GDM1 (cell line): Measurements from ENCODE around the gene GNG12.

Experiments
- DNase-seq: peaks from one replicate; lab custom pipeline; 2025; lab: John Stamatoyannopoulos, UW

Gene GNG12

DNA sequence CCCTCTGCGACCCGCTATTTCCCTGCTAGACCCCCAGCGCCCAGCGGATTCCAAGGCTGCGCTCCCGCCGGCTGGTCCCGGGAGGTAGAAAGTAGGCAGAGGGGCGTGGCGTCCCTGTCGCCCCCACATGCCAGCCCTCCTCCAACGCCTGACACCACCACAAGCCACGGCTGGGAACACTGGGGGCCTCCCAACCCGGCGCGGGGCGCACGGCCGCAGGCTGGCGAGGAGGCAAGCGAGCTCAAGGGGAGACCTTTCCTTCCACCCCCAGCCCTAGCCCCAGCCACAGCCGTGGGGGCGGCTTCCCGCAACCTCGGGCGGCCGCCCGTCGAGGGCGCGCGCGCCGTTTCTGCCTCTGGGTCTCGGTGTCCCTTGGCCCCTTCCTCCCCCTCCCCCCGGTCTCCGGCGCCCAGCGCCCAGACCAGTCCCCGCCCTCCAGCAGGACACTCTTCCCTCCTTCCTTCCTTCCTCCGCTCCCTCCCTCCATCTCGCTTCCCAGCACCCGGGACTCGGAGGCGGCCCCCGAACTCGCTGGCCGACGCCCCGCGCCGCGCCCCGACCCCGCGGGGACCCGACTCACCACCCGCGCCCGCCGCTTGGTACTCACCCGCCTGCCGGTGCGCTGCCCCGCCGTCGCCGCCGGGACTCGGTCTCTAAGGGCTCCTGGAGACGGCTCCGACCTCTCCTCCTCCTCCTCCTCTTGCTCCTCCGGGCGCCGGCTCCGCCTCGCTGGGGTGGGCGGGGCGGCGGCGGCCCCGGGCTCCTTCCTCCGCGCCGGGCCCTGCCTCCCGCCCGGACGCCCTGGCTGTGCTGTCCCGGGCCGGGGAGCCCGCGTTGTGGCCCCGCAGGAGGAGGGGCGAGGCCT lies at the start of gene GNG12:
Gene GNG12 (minus strand): TSS at position 731 of the 865 bp plus-strand sequence. CDS start 125,781 bp downstream, outside the sequence.
- no peak for DNase-seq

DNA sequence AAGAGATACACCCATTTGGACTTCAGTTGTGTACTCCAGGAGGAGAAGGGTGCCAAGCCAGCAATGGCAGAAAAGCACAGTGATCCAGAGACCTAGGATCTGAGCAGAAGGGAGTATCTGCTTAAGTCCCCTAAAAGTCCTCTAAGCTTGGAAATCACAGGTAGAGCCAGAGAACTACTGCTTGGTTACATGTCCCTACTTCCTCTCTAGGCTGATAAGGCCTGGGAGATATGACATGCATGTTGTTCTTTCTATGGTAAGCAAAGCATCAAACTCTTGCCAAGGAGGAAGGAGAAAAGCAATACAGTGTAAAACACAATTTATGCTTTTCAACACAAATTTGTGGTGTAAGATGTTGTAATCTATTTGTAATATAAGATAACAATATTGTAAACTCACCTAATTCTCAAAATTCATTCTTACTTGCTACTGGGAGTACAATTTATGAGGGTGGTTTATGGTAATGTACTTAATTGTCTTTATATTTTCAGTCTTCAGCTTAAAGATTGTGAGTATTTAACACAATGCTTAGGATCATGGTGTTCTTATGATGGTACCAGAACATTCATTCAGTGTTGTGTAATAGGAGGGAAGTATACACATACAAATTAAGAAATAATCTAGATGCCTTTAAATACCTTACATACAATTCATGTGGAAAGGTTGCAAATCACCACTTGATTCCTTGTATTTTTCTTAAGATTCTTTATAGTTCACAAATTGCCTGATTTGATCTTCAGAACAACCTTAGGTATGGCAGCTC lies 49.1 kb upstream of the GNG12 start:
- DNase-seq: no peak

DNA sequence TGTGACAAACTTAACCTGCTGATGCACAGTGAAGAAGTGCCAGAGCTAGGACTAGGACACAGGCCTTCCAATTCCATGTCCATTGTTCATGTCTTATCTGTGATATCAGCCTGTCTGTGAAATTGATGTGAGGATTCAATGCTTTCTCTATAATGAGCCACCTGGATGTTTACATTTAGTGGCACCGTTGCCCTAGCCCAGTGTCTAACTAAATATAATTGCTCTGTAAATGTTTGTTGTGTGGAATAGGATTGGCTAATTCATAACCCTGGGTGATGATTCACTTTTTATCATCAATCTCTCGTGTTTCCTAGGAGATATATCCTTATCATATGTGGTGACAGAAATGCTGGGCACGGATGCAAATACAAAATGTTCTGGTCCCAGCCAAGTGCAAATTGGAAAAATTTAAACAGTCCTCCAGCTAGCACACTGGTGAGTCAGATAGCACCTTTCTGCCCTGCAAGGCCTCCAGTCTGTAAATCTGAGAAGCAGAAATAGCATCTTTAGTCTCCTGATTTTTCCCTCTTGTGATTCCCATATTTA lies 46.9 kb upstream of the GNG12 start:
- no peak for DNase-seq

DNA sequence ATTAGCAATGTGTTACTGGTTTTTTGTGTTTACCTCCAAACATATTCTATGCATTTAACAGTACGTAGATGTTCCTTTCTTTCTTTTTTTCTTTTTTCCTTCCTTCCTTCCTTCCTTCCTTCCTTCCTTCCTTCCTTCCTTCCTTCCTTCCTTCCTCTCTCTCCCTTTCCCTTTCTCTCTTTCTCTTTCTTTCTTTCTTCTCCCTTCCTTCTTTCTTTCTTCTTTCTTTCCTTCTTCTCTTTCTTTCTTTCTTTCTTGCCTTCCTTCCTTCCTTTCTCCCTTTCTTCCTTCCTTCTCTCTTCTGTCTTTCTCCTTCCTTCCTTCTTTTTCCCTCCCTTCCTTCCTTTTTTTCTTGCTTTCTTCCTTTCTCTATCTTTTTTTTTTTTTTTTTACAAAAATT lies 46.2 kb upstream of the GNG12 start:
- DNase-seq: no peak

DNA sequence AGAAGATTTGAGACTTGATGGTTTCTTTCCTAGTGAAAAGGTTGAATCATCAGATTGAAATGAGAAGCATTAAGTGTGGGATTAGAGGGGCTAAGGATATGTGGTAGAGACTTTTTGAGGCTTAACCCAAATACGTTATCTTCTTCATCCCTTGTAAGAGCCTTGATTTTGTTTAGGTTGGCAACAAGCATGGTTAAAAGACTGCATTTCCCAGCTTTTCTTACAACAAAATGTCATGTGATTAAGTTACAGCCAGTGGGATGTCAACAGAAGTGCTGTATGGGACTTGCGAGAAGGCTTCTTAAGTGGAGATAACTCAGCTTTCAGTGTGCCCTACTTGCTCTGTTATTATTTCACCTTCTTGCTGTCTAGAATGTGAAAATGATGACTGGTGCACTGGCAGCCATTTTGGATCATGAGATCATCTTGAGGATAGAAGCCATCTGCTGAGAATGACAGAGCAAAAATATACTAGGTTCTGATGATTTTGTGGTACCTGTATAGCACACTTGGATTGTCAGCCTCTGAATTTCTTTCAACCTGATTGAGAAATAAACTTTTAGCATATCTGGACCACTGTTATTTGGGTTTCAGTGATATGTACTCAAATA lies 41.3 kb upstream of the GNG12 start:
- DNase-seq: no peak

DNA sequence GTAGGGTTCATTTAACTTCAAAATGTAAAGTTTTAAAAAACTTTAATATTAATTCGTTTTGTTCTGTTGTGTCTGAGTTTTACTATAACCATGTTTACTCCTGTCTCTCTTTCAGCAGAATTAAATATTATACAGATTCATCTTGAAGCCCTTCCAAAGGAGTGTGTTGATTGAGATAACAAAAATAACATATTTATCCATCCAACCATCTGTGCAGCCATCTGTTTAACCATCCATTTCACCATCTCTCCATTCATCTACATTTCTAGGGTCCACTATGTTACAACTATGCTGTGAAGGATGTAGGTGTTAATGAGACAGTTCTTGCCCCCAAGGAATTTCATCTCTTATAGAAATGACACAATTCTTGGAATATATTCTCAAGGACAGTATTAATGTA lies 36.0 kb upstream of the GNG12 start:
- DNase-seq: no peak

DNA sequence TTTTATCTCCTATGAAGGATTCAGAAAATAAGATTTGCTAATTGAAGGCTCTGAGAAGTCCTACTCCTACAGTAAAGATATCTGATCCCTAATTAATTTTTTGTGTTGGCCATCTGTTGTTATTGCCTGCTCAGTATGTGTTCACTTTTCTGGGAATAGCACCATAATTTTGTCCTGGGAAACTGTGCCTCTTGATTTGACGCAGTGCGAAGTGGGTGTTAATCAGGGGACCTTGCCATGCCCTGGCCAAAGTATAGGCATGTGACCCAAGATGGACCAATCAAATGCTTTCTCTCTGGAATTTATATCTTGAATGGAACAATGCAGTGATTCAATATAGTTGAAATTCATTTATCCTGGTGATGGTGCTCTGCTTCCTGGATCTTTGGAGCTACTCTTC lies 30.4 kb upstream of the GNG12 start:
- DNase-seq: no peak

DNA sequence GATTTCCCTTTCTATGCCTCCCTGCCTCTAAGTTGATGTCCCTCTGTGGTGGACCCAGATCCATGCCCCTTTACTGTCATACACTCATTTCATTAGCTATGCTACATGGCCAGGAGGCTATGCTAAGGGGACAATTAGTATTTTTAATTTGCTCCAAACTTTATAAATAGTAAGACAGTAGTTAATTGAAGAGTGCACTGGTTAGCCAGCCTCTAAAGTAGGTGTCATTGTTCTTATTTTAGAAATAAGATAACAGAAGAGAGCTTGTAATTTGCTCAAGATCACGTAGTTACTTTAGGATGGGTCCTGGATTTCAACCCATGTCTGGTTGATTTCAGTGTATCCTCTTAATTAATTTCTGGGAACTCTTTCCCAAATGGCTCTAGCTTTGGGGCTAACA lies 29.4 kb upstream of the GNG12 start:
- no peak for DNase-seq

DNA sequence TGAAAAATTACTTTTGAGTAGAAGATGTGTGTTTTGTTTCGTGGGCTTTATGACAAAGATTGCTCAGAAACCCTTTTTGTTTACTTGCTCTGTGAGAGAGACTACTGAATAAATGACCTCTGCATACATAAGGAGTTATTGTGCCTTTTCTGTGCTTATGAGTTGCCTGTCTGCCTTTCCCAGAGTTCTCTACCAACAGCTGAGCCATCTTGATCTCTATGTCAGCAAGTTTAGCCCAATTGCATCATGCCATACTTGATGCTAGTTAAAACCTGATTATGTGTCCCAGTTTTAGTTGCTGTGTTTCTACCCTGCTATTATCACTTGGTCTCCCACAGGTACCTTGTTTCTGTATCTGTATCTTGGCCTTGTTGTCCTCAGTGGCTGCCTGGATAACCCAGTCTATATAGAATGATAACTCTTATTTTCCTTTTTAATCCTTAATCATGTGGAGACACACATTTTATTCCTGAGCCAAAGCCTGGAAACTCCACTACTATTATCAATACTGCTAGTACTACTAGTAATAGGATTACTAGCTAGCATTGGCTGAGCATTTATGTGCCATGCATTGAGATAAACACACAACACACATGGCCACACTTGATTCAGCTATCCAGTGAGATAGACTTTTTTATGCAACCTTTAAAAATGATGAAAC lies 28.7 kb upstream of the GNG12 start:
- no peak for DNase-seq

DNA sequence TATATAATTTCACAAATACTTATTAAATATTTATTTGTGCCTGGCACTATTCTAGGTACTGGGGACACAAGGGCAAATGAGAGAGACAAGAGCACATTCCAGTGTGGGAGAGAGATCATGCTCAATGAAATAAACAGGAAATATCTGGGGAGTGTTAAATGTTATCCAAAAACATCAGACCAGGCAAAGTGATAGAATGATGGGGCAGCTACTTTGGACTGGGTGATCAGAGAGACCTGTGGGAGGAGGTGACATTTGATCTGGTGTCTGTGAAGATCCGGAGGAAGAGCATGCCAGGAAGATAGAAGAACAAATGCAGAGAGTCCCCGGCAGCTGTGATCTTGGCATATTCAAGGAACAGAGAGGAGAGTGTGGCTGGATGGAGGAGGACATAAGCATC lies 27.5 kb upstream of the GNG12 start:
- no peak for DNase-seq

DNA sequence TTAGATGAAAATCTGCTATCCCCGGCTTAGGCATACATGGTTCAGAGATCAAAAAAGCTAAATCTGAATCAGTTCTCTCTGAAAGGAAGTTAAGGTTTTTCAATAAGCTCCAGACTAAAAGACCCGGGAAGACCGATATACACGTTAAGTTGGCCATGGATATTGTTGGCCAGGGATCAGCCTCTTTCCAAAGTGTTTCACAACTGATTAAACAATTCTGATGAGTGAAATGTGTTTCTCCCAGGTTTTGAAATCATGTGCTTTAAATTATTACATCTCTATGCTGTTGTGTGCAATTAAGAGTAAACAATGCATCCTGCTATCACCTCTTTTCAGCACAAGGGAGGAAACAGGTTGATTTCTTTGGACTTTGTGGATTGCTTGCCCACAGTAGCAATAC lies 23.7 kb upstream of the GNG12 start:
- DNase-seq: no peak

DNA sequence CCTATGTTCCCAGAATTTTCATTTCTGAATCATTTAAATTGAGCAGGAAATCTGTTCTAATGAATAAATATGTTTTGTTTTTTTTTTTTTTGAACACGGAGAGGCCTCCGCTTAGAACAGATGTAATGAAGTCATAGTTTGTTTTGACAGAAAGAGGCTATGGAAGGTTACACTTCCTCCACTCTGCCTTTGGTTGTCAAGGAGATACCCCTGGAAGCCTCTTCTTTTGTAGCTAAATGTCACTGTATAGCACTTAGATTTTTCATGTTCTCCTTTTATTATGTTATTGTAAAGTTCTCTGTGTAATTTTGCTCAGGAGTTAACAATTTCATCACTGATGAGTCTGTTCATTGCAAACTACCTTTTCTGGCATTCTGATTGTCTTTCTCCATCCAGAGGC lies 22.7 kb upstream of the GNG12 start:
- no peak for DNase-seq

DNA sequence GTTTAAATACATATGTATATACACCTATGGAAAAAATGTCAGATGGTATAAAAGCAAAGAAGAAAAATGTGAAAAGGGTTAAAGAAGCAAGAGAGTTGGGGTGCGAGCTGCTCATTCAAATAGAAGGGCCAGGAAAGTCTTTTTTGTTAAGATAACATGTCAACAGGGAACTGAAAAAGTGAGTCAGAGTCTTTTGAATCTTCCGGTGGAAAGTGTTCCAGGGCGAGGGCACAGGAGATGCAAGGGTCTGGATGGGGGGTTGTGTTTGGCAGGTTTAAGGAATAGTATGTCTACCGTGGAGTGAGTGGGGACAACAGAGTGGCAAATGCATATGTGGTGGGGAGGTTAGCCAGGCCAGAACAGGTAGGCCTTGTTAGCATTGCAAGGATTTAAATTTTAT lies 22.2 kb upstream of the GNG12 start:
- no peak for DNase-seq

DNA sequence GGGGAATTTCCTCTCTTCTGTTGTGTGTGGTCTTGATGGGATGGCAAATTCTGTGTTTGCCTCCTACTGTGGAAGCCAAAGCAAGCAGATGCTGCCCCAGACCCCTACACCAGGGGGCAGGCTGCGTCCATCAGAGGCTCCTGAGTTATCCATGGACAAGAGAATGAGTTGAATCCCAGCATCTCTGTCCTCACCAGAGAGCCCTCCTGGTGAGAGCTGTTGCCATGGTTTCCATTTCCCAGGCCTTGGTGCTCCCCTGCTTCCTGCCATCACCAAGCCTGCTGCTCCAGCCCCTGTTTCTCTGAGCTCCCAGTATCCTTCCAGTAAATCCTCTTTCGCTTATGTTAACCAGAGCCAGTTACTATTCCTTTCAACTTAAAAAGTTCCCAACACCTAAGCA lies 20.4 kb upstream of the GNG12 start:
- no peak for DNase-seq

DNA sequence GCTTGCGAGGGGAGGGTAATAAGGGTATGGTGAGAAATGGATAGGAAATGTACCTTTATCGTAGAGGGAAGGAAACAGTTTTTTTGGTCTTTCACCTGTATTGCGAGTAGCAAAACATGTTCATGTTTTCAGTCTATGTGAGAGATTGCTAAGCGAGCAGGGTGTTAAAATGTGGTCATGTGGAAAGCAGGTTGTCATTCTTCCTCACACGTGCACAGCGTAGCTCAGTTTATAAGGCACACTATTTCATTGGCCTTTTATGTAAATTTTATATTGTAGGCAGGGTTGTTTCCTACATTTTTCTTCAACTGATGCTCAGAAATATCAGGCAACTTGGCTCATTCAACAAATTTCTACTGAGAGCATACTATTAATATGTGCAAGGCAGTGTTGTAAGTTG lies 18.5 kb upstream of the GNG12 start:
- no peak for DNase-seq

DNA sequence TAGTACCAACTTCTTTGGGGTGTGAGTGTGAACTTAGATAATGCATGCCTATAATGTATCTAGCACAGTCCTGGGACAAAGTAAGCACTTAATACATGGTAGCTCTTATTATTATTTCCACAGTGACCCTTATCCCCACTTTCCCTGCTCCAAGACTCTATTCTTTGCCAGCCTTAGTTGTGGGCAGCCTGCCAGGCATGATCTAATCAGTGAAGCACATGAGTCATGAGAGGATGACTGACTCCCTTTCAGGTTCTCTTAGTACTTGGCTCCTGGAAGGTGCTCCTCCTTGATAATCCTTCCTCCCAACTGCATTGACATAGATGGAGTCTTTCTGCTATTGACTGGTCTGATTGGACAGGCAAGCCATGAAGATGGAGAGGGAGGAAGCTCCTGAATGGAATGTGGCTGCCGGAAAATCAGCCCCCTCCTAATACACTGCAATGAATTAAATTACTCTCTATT lies 17.4 kb upstream of the GNG12 start:
- no peak for DNase-seq

DNA sequence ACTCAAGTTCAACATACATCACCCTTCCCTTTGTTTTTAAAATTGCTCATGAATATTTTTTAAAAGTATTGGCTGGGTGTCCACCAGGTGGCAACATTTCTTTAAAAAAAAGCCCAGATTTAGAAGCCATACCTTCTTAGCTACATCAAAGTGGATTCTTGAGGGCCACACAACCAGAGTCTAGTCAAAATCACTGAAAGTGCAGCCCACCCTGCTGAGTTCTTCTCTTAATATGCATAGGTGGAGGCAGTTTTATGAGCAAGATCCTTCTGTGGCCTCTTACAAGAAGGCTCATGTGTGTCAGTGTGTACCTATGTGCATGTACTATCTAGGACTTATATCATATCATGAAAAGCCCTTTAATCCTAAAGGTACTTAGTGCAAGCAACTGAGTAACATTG lies 16.9 kb upstream of the GNG12 start:
- DNase-seq: no peak

DNA sequence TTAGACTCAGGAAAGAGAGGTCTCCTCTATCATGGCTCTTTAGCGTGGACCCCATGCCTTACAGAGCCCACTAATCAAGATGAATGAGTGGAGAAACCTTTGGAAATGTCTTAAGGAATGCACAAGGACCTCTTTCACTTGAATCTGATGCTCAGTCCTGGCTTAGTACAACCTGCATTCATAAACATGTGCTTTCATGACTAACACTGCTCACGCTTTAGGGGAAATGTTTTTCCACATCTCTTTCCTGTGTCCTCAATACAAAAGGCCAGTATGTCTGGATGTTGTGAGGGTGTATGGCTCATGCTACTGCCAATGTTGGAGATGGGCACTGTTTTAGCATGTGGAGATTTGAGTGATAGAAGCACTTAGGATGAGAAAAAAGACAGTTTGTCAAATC lies 14.2 kb upstream of the GNG12 start:
- no peak for DNase-seq

DNA sequence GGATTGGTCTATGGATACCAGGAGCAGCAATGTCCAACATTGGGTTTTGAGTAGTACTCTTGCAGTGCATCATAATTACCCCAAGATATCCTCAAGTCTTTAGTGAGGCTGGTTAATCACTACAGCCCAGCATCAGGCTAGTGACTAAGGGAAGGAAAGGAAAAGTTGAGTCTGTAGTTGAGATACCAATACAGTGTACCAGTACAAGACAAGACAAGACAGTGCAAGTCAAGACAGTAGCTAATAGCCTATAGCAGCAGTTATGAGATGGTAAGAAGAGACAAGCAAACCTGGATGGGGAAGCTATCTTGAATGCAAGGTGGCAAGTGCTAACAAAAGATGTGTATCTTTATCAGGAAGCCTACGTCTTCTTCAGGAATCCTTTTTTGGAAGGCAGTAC lies 13.3 kb upstream of the GNG12 start:
- no peak for DNase-seq

DNA sequence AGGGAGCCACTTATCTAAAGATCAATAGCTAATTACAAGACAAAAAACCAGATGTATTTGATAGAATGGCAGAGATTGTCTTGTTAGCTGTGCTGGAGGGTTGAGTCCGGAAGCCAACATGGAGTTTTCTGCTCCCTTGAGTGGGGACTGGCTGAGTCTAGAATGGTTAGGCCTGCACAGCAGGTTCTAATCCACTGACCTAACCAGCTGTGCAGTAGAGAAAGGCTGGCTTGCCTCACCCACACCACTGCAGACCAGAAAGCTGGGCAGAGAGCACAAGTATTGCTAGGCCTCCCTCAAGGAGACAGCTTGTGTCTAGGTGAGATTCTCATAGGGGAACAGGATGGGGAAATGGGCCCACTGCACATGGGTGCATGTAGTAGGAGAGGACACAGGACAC lies 11.7 kb upstream of the GNG12 start:
- no peak for DNase-seq

DNA sequence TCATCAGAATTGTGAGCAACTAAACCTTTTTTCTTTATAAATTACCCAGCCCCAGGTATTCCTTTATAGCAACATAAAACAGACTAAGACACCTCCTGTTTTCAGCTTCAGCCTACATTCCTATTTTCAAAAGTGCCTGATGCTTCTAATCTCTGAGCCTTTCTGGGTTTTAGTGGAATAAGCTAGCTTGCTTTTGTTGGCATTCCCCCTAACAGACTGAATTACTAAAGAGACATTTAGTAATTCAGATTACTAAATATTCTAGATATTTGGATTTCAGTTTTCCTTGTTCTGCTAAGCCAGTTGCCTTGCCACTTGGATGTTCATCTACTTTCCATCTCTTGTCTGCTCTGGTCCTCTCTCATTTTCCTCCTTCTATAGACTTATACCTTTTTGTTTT lies 10.5 kb upstream of the GNG12 start:
- no peak for DNase-seq

DNA sequence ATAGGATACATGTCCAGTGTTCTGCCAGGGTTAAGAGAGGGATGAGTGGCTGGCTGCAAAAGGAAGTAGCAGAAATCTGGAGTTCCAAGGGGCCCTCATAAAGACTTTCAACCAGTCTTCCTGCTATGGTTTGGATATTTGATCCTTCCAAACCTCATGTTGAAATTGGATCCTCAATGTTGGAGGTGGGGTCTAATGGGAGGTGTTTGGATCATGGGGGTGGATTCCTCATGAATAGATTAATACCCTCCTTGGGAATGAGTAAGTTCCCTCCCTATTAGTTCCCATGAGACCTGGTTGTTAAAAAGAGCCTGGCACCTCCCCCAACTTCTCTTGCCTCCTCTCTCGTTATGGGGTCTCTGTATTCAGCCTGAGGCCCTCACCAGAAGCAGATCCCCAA lies 10.1 kb upstream of the GNG12 start:
- DNase-seq: no peak
